H1 (cell line): Measurements from ENCODE around the gene CLEC16A. TPM values are rescaled to one million over a fixed set of nuclear protein-coding genes. Genes with fewer than 3 reads are reported as not detected.

Experiments used
- CBX8 ChIP-seq: fragments of 300-800, 300-1000 bp; sonication (generic); IDR thresholded peaks from 2 replicates; pipeline ENCODE4 v1.7.1; 2016; ENCODE audit warnings: low read depth, low read length, borderline replicate concordance
- polyA plus RNA-seq, 7 experiments: library from polyadenylated mRNA; depleted of rRNA in 3 of 7; stranded (reverse) in 5 of 7; unstranded in 2 of 7; fragments of >200 nt in 5 of 7; fragments of 200-250 nt in 2 of 7; gene quantifications; 1 replicate in 5 of 7; 2 replicates in 1 of 7; 4 replicates in 1 of 7; pipeline versions ENCODE4 v1.2.1 to v1.2.3, GENCODE V29; 2011 to 2013; ENCODE audit warnings: missing spikeins in 2 of 7, mixed read lengths in 2 of 7
- total RNA-seq: library from RNA; stranded (reverse); fragmentation: NEBNext Ultra II Directional; extraction: Animal tissue kit (Norgen Biotek cat#: 25700); gene quantifications from 2 replicates; pipeline ENCODE4 v1.2.1, GENCODE V29; 2021
- TF ChIP-seq, protein P1 (sequence below): IDR thresholded peaks from 2 replicates; pipeline ENCODE4 v1.6.1; 2012; ENCODE audit warnings: inconsistent platforms

CLEC16A gene
- total and polyA plus RNA-seq, 2 of the 8 experiments (the other 6 are each of a cell fraction or from before 2014, with no cell fraction given), result 7.6 to 19.3 TPM

DNA sequence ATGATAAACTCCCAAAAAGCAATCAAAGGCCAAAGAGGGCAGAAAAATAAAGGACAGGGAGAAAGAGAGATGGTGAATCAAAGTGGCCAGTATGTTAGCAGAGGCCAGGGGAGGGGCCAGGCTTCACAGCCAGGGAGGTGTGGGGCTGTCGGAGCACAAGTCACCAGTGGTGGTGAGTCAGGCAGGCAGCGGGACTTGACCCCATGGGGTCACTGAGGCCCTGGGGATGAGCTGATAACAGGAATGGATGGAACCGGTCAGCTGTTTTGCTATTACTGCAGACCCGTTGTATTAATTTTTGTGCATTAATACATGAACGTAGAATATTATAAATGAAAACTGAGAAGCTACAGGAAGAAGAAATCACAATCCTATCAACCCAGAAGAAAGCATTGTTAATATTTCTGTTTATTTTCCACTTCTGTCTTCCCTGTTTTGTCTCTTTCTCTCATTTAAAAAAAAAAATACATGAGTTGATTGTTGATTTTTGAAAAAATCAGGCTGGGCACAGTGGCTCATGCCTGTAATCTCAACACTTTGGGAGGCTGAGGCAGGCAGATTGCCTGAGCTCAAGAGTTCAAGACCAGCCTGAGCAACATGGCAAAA is 204.8 kb downstream of the CLEC16A start (continued):
- TF ChIP-seq, protein P1, sequence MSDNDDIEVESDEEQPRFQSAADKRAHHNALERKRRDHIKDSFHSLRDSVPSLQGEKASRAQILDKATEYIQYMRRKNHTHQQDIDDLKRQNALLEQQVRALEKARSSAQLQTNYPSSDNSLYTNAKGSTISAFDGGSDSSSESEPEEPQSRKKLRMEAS, result no peak
- TF ChIP-seq CBX8, result no peak
- TF ChIP-seq, all 59 proteins: peak for 0
